ENCODE measurements around the gene HLA-DMB. TPM values are rescaled to one million over a fixed set of nuclear protein-coding genes. Genes with fewer than 3 reads are reported as not detected.

Gene HLA-DMB
- total and polyA plus RNA-seq, 4 donors: 2.8 to 13.1 (median 7.7) TPM

GRCh38 chr6:32932132-32932868 lies 8.5 kb downstream of the HLA-DMB start:
- Histone ChIP-seq H3K27me3 (ENCODE audit: control insufficient read depth in 4 of 4, insufficient read depth in 4 of 4, low read length in 3 of 4) (no peaks in the 10 kb centered on the region), H3K4me3 (ENCODE audit: low read depth in 1 of 3, low read length in 3 of 3) (no peak overlapping the region), H3K27ac (ENCODE audit: low read depth in 1 of 2, low read length in 2 of 2) (no peak overlapping the region), H3K36me3 (ENCODE audit: control insufficient read depth in 4 of 4, insufficient read depth in 3 of 4, low read depth in 1 of 4, low read length in 3 of 4) (no peaks in the 10 kb centered on the region), H3K9me3 (ENCODE audit: control insufficient read depth in 4 of 4, low read length in 3 of 4) (no peaks in the 10 kb centered on the region), H3K4me1 (ENCODE audit: control insufficient read depth in 4 of 4, insufficient read depth in 4 of 4, low read length in 3 of 4) (no peaks in the 10 kb centered on the region), H3K9ac (ENCODE audit: low read depth in 1 of 2, low read length in 2 of 2) (no peak overlapping the region)
- TF ChIP-seq SP1 (IDR thresholded peaks at IDR 0.05): no peak
- WGBS: 83% methylated on average over 7 of the region's 7 CpGs
- DNase-seq (ENCODE audit: low spot score): no peak

GRCh38 chr6:32931211-32931610 lies 9.6 kb downstream of the HLA-DMB start:
- H3K9me3 ChIP-seq (ENCODE audit: control insufficient read depth in 4 of 4, low read length in 3 of 4): no peaks in the 10 kb centered on the region
- H3K4me1 ChIP-seq (ENCODE audit: control insufficient read depth in 4 of 4, insufficient read depth in 4 of 4, low read length in 3 of 4): no peaks in the 10 kb centered on the region
- H3K36me3 ChIP-seq (ENCODE audit: control insufficient read depth in 4 of 4, insufficient read depth in 3 of 4, low read depth in 1 of 4, low read length in 3 of 4): no peaks in the 10 kb centered on the region
- no peak overlapping the region for H3K27ac ChIP-seq (ENCODE audit: low read depth in 1 of 2, low read length in 2 of 2)
- no peak overlapping the region for H3K4me3 ChIP-seq (ENCODE audit: low read depth in 1 of 3, low read length in 3 of 3)
- TF ChIP-seq RAD21 (IDR thresholded peaks at IDR 0.05): no peak
- no peak for TF ChIP-seq HNF4G (IDR thresholded peaks at IDR 0.05)
- TF ChIP-seq GABPA (IDR thresholded peaks at IDR 0.05 in 1 of 2, conservative IDR thresholded peaks at IDR 0.05 in 1 of 2): no peak
- no peak for TF ChIP-seq EGR1 (IDR thresholded peaks at IDR 0.05; ENCODE audit: low read depth in 2 of 2)
- H3K27me3 ChIP-seq (ENCODE audit: control insufficient read depth in 4 of 4, insufficient read depth in 4 of 4, low read length in 3 of 4): no peaks in the 10 kb centered on the region
- no peak for DNase-seq (ENCODE audit: low spot score)
- 0% methylated on average over 1 of the region's 1 CpG for WGBS
- H3K9ac ChIP-seq (ENCODE audit: low read depth in 1 of 2, low read length in 2 of 2): no peak overlapping the region

- H3K4me1 ChIP-seq (ENCODE audit: control insufficient read depth in 4 of 4, insufficient read depth in 4 of 4, low read length in 3 of 4): no peaks in the 10 kb centered on the region
- no peaks in the 10 kb centered on the region for H3K9me3 ChIP-seq (ENCODE audit: control insufficient read depth in 4 of 4, low read length in 3 of 4)
- no peak overlapping the region for H3K27ac ChIP-seq (ENCODE audit: low read depth in 1 of 2, low read length in 2 of 2)
- WGBS: 94% methylated on average over 2 of the region's 2 CpGs
- no peak overlapping the region for H3K4me3 ChIP-seq (ENCODE audit: low read depth in 1 of 3, low read length in 3 of 3)
- no peak for TF ChIP-seq MAX (IDR thresholded peaks at IDR 0.05)
- TF ChIP-seq YY1 (IDR thresholded peaks at IDR 0.05): no peak
- H3K9ac ChIP-seq (ENCODE audit: low read depth in 1 of 2, low read length in 2 of 2): no peak overlapping the region
- no peaks in the 10 kb centered on the region for H3K36me3 ChIP-seq (ENCODE audit: control insufficient read depth in 4 of 4, insufficient read depth in 3 of 4, low read depth in 1 of 4, low read length in 3 of 4)
- DNase-seq (ENCODE audit: low spot score): no peak
- H3K27me3 ChIP-seq (ENCODE audit: control insufficient read depth in 4 of 4, insufficient read depth in 4 of 4, low read length in 3 of 4): no peaks in the 10 kb centered on the region
Observed at GRCh38 chr6:32922083-32922482, 18.7 kb downstream of the HLA-DMB start.

- H3K9me3 ChIP-seq (ENCODE audit: control insufficient read depth in 4 of 4, low read length in 3 of 4): no peaks in the 10 kb centered on the region
- H3K27ac ChIP-seq (ENCODE audit: low read depth in 1 of 2, low read length in 2 of 2): no peak overlapping the region
- H3K9ac ChIP-seq (ENCODE audit: low read depth in 1 of 2, low read length in 2 of 2): no peak overlapping the region
- DNase-seq (ENCODE audit: low spot score): no peak
- 34% methylated on average over 2 of the region's 2 CpGs for WGBS
- H3K27me3 ChIP-seq (ENCODE audit: control insufficient read depth in 4 of 4, insufficient read depth in 4 of 4, low read length in 3 of 4): no peaks in the 10 kb centered on the region
- H3K36me3 ChIP-seq (ENCODE audit: control insufficient read depth in 4 of 4, insufficient read depth in 3 of 4, low read depth in 1 of 4, low read length in 3 of 4): no peaks in the 10 kb centered on the region
- no peak overlapping the region for H3K4me3 ChIP-seq (ENCODE audit: low read depth in 1 of 3, low read length in 3 of 3)
- H3K4me1 ChIP-seq (ENCODE audit: control insufficient read depth in 4 of 4, insufficient read depth in 4 of 4, low read length in 3 of 4): no peaks in the 10 kb centered on the region
- TF ChIP-seq JUND (IDR thresholded peaks at IDR 0.05) (no peak), ATF3 (IDR thresholded peaks at IDR 0.05) (no peak), ZBTB33 (IDR thresholded peaks at IDR 0.05) (no peak), RAD21 (IDR thresholded peaks at IDR 0.05) (no peak), EGR1 (IDR thresholded peaks at IDR 0.05; ENCODE audit: low read depth in 2 of 2) (no peak), HNF4G (IDR thresholded peaks at IDR 0.05) (no peak), RXRA (IDR thresholded peaks at IDR 0.05) (no peak), NR2F2 (IDR thresholded peaks at IDR 0.05) (no peak), CTCF (IDR thresholded peaks at IDR 0.05; ENCODE audit: low read depth, low read length, missing input control) (no peak), HNF4A (conservative IDR thresholded peaks at IDR 0.05) (no peak), REST (IDR thresholded peaks at IDR 0.05) (no peak), YY1 (IDR thresholded peaks at IDR 0.05) (no peak), GABPA (IDR thresholded peaks at IDR 0.05 in 1 of 2, conservative IDR thresholded peaks at IDR 0.05 in 1 of 2) (no peak)
Observed at GRCh38 chr6:32920715-32921114, 20.1 kb downstream of the HLA-DMB start.

Measured in liver (tissue), 9 donors.